Measurements from ENCODE around the gene ERGIC1.

ERGIC1 gene

DNA sequence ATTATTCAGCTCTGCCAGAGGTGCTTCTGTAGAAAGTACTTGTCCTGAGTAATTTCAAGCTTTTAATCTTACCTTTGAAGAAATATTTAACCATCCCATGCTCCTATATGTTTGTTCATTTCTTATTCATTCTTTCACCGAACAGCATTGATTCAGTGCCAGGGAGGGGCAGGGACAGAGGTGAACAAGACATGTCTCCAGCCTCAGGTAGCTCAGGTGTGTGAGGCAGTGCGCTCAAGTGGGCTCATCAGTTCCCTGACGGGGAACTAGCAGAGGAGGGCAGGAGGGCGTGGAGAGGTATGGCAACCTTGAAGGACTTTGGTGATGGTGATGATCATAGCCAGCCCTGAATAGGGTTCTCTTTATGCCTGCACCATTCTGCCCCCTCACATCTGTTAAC, 25.9 kb downstream of the ERGIC1 start:
- Histone ChIP-seq H2BK5ac (ENCODE audit: low read length) (no peak overlapping the region), H2AK5ac (ENCODE audit: low read depth, low read length) (no peak overlapping the region), H3K9me3 (replicated peaks in 1 of 2; ENCODE audit: control insufficient read depth in 2 of 2, insufficient read depth in 1 of 2, low read depth in 1 of 2, low read length in 2 of 2) (no peaks in the 10 kb centered on the region), H2BK12ac (ENCODE audit: low read length) (no peak overlapping the region), H3K4me3 (ENCODE audit: low read length in 2 of 2) (no peak overlapping the region), H3K27ac (replicated peaks; ENCODE audit: low read length) (no peak overlapping the region), H2BK120ac (ENCODE audit: low read depth, low read length) (no peak overlapping the region), H2BK15ac (ENCODE audit: low read length) (no peak overlapping the region), H3K36me3 (replicated peaks in 1 of 2; ENCODE audit: control insufficient read depth in 2 of 2, insufficient read depth in 2 of 2, low read length in 2 of 2) (peaks cover 0 to 9% of the 10 kb centered on the region in 2 donors), H3K4me1 (ENCODE audit: control insufficient read depth in 2 of 2, insufficient read depth in 1 of 2, low read depth in 1 of 2, low read length in 2 of 2) (peaks cover 3 to 11% of the 10 kb centered on the region in 2 donors), H2AFZ (ENCODE audit: low read length) (no peak overlapping the region), H3K18ac (ENCODE audit: low read length) (no peak overlapping the region), H3K4ac (ENCODE audit: low read length) (no peak overlapping the region), H3K9ac (ENCODE audit: low read depth, low read length, poor library complexity) (no peak overlapping the region), H3K23ac (ENCODE audit: low read depth, low read length, poor library complexity) (no peak overlapping the region), H4K91ac (ENCODE audit: low read depth, low read length, poor library complexity) (no peak overlapping the region), H3K27me3 (ENCODE audit: control insufficient read depth in 3 of 3, insufficient read depth in 3 of 3, low read depth in 1 of 3, low read length in 3 of 3) (no peaks in the 10 kb centered on the region), H3K14ac (ENCODE audit: low read length) (no peak overlapping the region), H4K8ac (ENCODE audit: low read depth, low read length) (no peak overlapping the region), H3K79me1 (ENCODE audit: low read depth, low read length) (peaks cover 8% of the 10 kb centered on the region), H3K4me2 (ENCODE audit: insufficient read depth, low read length, poor library complexity, severe bottlenecking) (no peak overlapping the region)
- DNase-seq (ENCODE audit: low spot score) = no peak
- no CpG with 5 or more reads among the region's 4 CpGs for WGBS, 2 donors (ENCODE audit: extremely low coverage in 2 of 2, insufficient read length in 2 of 2, insufficient replicate concordance in 1 of 2)

DNA sequence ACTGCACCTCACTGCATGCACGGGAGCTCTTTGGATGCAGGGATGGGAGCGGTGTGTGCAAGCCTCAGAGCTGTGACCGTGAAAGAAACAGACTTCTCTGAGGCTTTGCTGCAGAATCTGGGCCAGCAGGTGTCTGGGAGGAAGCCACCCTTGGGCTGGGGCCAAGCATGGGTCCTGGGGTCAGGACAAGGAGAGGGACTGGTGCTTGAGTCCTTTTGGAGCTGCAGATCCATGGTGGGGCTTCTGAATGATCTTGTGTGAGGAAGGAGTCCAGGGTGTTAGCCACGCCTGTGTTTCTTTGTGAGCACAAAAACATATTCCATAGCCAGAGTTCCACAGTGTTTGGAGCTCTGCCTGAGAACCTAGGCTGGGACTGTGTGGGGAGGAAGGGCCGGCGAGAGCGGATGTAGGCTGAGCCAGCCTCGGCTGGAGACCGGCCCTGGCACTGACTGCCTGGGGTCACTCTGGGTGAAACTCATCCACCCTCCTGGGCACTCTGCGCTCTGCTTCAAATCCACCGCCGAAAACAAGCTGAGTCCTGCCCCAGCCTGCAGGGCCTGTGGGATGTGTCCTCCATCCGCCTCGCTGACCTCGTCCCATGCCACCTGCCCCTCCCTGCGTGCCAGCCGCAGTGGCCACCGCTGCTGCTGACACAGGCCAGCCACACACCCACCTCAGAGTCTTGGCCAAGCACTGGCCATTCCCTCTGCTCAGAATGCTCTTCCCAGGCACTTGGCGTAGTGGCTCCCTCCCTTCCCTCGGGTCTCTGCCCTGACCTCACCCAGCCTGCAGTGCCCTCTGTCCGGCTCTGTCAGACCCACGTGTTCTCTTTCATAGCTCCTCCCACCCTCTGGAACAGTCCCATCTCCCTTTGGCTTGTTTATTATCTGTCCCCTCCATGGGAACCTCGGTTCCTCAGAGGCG, 26.7 kb downstream of the ERGIC1 start:
- H3K79me1 ChIP-seq (ENCODE audit: low read depth, low read length) = peaks cover 2% of the 10 kb centered on the region
- H3K4ac ChIP-seq (ENCODE audit: low read length) = no peak overlapping the region
- H2BK15ac ChIP-seq (ENCODE audit: low read length) = no peak overlapping the region
- H3K18ac ChIP-seq (ENCODE audit: low read length) = peak overlapping the region; percentile 81
- no peaks in the 10 kb centered on the region for H3K27me3 ChIP-seq (ENCODE audit: control insufficient read depth in 3 of 3, insufficient read depth in 3 of 3, low read depth in 1 of 3, low read length in 3 of 3)
- WGBS, 2 donors (ENCODE audit: extremely low coverage in 2 of 2, insufficient read length in 2 of 2, insufficient replicate concordance in 1 of 2) = no CpG with 5 or more reads among the region's 24 CpGs
- no peak for DNase-seq (ENCODE audit: low spot score)
- no peak overlapping the region for H3K4me2 ChIP-seq (ENCODE audit: insufficient read depth, low read length, poor library complexity, severe bottlenecking)
- H2BK5ac ChIP-seq (ENCODE audit: low read length) = no peak overlapping the region
- H4K8ac ChIP-seq (ENCODE audit: low read depth, low read length) = no peak overlapping the region
- H3K23ac ChIP-seq (ENCODE audit: low read depth, low read length, poor library complexity) = peak overlapping the region; percentile 80
- H4K91ac ChIP-seq (ENCODE audit: low read depth, low read length, poor library complexity) = no peak overlapping the region
- no peak overlapping the region for H3K4me3 ChIP-seq (ENCODE audit: low read length in 2 of 2)
- H3K4me1 ChIP-seq (ENCODE audit: control insufficient read depth in 2 of 2, insufficient read depth in 1 of 2, low read depth in 1 of 2, low read length in 2 of 2) = peaks cover 3 to 11% of the 10 kb centered on the region in 2 donors
- H3K14ac ChIP-seq (ENCODE audit: low read length) = peak overlapping the region; percentile 94
- peaks cover 0 to 8% of the 10 kb centered on the region in 2 donors for H3K36me3 ChIP-seq (replicated peaks in 1 of 2; ENCODE audit: control insufficient read depth in 2 of 2, insufficient read depth in 2 of 2, low read length in 2 of 2)
- peak overlapping the region; percentile 38 for H2AK5ac ChIP-seq (ENCODE audit: low read depth, low read length)
- H2BK12ac ChIP-seq (ENCODE audit: low read length) = peak overlapping the region; percentile 79
- no peak overlapping the region for H3K9ac ChIP-seq (ENCODE audit: low read depth, low read length, poor library complexity)
- no peaks in the 10 kb centered on the region for H3K9me3 ChIP-seq (replicated peaks in 1 of 2; ENCODE audit: control insufficient read depth in 2 of 2, insufficient read depth in 1 of 2, low read depth in 1 of 2, low read length in 2 of 2)
- no peak overlapping the region for H3K27ac ChIP-seq (replicated peaks; ENCODE audit: low read length)
- H2BK120ac ChIP-seq (ENCODE audit: low read depth, low read length) = no peak overlapping the region
- H2AFZ ChIP-seq (ENCODE audit: low read length) = no peak overlapping the region

DNA sequence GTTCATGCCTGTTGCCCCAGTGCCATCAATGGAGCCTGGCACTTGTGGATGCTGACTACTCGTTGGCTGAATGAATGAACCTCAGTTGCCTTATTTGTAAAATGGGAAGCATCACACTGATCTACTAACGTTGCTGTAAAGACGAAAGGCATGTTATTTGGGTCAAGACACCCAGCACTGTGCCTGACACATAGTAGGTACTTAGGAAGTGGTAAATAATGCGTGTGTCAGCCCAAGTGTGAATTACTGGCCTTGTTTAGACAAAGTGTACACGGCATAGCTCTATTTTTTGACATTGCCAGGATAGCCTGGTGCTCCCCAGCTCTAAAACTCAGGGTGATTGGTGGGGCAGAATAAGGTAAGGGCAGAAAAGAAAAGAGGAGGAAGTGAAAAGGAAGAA, 27.4 kb downstream of the ERGIC1 start:
- H3K14ac ChIP-seq (ENCODE audit: low read length) = no peak overlapping the region
- WGBS, 2 donors (ENCODE audit: extremely low coverage in 2 of 2, insufficient read length in 2 of 2, insufficient replicate concordance in 1 of 2) = no CpG with 5 or more reads among the region's 5 CpGs

DNA sequence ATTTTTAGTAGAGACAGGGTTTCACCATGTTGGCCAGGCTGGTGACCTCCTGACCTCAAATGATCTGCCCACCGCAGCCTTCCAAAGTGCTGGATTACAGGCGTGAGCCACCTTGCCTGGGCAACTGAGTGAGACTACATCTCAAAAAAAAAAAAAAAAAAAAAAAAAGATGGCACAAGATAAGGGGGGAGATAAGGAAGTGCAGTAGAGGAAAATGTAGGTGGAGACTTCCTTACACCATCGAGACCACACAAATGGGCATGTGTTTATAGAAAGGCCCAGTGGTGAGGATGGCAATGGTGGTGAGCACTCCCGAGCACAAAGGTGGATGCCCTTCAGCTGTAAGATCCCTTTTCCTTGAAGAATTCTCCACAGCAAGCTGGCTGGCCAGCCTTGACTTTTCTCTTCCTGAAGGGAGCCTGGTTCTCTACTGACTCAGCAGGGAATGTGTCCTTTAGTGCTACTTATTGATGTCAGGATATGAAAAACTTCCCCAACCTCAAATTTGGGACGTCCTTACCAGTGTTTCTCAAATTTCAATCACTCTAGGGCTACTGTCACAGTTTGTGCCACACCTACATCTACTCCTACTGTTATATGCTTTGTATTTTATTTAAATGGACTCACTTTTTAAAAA, 28.2 kb downstream of the ERGIC1 start:
- H3K9me3 ChIP-seq (replicated peaks in 1 of 2; ENCODE audit: control insufficient read depth in 2 of 2, insufficient read depth in 1 of 2, low read depth in 1 of 2, low read length in 2 of 2) = no peaks in the 10 kb centered on the region
- no peak overlapping the region for H3K4ac ChIP-seq (ENCODE audit: low read length)
- H4K8ac ChIP-seq (ENCODE audit: low read depth, low read length) = no peak overlapping the region
- no peak overlapping the region for H4K91ac ChIP-seq (ENCODE audit: low read depth, low read length, poor library complexity)
- H3K18ac ChIP-seq (ENCODE audit: low read length) = no peak overlapping the region
- H3K14ac ChIP-seq (ENCODE audit: low read length) = no peak overlapping the region
- H3K27me3 ChIP-seq (ENCODE audit: control insufficient read depth in 3 of 3, insufficient read depth in 3 of 3, low read depth in 1 of 3, low read length in 3 of 3) = no peaks in the 10 kb centered on the region
- H3K4me3 ChIP-seq (ENCODE audit: low read length in 2 of 2) = no peak overlapping the region
- H2AK5ac ChIP-seq (ENCODE audit: low read depth, low read length) = no peak overlapping the region
- peaks cover 10 to 17% of the 10 kb centered on the region in 2 donors for H3K4me1 ChIP-seq (ENCODE audit: control insufficient read depth in 2 of 2, insufficient read depth in 1 of 2, low read depth in 1 of 2, low read length in 2 of 2)
- no peak overlapping the region for H2AFZ ChIP-seq (ENCODE audit: low read length)
- DNase-seq (ENCODE audit: low spot score) = no peak
- H2BK15ac ChIP-seq (ENCODE audit: low read length) = no peak overlapping the region
- H2BK5ac ChIP-seq (ENCODE audit: low read length) = no peak overlapping the region
- H3K9ac ChIP-seq (ENCODE audit: low read depth, low read length, poor library complexity) = no peak overlapping the region
- no CpG with 5 or more reads among the region's 5 CpGs for WGBS, 2 donors (ENCODE audit: extremely low coverage in 2 of 2, insufficient read length in 2 of 2, insufficient replicate concordance in 1 of 2)
- H2BK12ac ChIP-seq (ENCODE audit: low read length) = no peak overlapping the region
- H3K27ac ChIP-seq (replicated peaks; ENCODE audit: low read length) = no peak overlapping the region
- no peak overlapping the region for H2BK120ac ChIP-seq (ENCODE audit: low read depth, low read length)
- H3K4me2 ChIP-seq (ENCODE audit: insufficient read depth, low read length, poor library complexity, severe bottlenecking) = no peak overlapping the region
- no peak overlapping the region for H3K23ac ChIP-seq (ENCODE audit: low read depth, low read length, poor library complexity)
- peaks cover 2% of the 10 kb centered on the region for H3K79me1 ChIP-seq (ENCODE audit: low read depth, low read length)
- no peaks in the 10 kb centered on the region for H3K36me3 ChIP-seq (replicated peaks in 1 of 2; ENCODE audit: control insufficient read depth in 2 of 2, insufficient read depth in 2 of 2, low read length in 2 of 2)

More for the DNA sequence above, 27.4 kb downstream of the ERGIC1 start:
- H3K4me3 ChIP-seq (ENCODE audit: low read length in 2 of 2) = no peak overlapping the region
- no peak overlapping the region for H2BK5ac ChIP-seq (ENCODE audit: low read length)
- no peak overlapping the region for H2AFZ ChIP-seq (ENCODE audit: low read length)
- H3K18ac ChIP-seq (ENCODE audit: low read length) = no peak overlapping the region
- peaks cover 0 to 8% of the 10 kb centered on the region in 2 donors for H3K36me3 ChIP-seq (replicated peaks in 1 of 2; ENCODE audit: control insufficient read depth in 2 of 2, insufficient read depth in 2 of 2, low read length in 2 of 2)
- H2BK120ac ChIP-seq (ENCODE audit: low read depth, low read length) = no peak overlapping the region
- H4K91ac ChIP-seq (ENCODE audit: low read depth, low read length, poor library complexity) = no peak overlapping the region
- H3K9ac ChIP-seq (ENCODE audit: low read depth, low read length, poor library complexity) = no peak overlapping the region
- H4K8ac ChIP-seq (ENCODE audit: low read depth, low read length) = no peak overlapping the region
- H3K4me1 ChIP-seq (ENCODE audit: control insufficient read depth in 2 of 2, insufficient read depth in 1 of 2, low read depth in 1 of 2, low read length in 2 of 2) = peaks cover 3 to 11% of the 10 kb centered on the region in 2 donors
- no peak overlapping the region for H2BK12ac ChIP-seq (ENCODE audit: low read length)
- no peak overlapping the region for H2AK5ac ChIP-seq (ENCODE audit: low read depth, low read length)
- H2BK15ac ChIP-seq (ENCODE audit: low read length) = no peak overlapping the region
- H3K9me3 ChIP-seq (replicated peaks in 1 of 2; ENCODE audit: control insufficient read depth in 2 of 2, insufficient read depth in 1 of 2, low read depth in 1 of 2, low read length in 2 of 2) = no peaks in the 10 kb centered on the region
- H3K23ac ChIP-seq (ENCODE audit: low read depth, low read length, poor library complexity) = no peak overlapping the region
- peaks cover 2% of the 10 kb centered on the region for H3K79me1 ChIP-seq (ENCODE audit: low read depth, low read length)
- no peak for DNase-seq (ENCODE audit: low spot score)
- H3K4me2 ChIP-seq (ENCODE audit: insufficient read depth, low read length, poor library complexity, severe bottlenecking) = no peak overlapping the region
- H3K27me3 ChIP-seq (ENCODE audit: control insufficient read depth in 3 of 3, insufficient read depth in 3 of 3, low read depth in 1 of 3, low read length in 3 of 3) = no peaks in the 10 kb centered on the region
- no peak overlapping the region for H3K4ac ChIP-seq (ENCODE audit: low read length)
- H3K27ac ChIP-seq (replicated peaks; ENCODE audit: low read length) = no peak overlapping the region
